ENCODE measurements around the gene SIRT3. TPM values are rescaled to one million over a fixed set of nuclear protein-coding genes. Genes with fewer than 3 reads are reported as not detected.

Gene SIRT3
- total and polyA plus RNA-seq, 2 donors (not counting 1 experiment from before 2014, with no cell fraction given), result 8.8 to 11.0 TPM

DNA sequence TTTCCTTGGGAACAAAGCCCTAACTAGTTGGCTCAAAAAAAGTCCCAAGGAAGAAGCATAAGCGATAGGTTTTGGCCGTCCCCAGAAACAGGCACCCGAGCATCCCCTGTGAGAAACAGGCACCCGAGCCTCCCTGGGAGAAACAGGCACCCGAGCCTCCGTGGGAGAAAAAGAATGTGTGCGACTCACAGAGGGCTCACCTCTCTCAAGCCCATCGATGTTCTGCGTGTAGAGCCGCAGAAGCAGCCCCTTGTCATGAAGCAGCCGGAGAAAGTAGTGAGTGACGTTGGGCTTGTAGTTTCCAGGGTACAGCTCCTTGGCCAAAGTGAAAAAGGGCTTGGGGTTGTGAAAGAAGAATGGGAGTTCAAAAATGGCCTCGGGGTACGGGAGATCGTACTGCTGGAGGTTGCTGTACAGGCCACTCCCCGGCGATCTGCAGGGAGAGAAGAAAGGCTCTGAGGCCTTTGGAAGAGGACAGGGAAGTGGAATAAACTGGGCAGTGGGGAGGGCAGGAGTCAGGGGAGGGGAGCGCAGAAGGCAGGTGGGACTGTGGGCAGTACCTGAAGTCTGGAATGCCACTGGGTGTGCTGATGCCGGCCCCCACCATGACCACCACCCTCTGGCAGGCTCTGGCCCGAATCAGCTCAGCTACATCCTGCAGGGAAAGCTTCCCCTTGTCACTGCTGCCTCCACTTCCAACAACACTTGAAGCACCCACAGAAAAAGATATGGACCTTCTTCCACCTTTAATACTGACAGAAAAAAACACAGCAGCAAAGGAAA, 3.2 kb downstream of the SIRT3 start:
- H3K27ac ChIP-seq (ENCODE audit: insufficient read depth, low read length), result no peak overlapping the region
- no peak overlapping the region for H3K4me3 ChIP-seq (replicated peaks in 1 of 4; ENCODE audit: control extremely low read depth in 1 of 4, insufficient read depth in 1 of 4, low read depth in 3 of 4, low read length in 4 of 4)
- H4K20me1 ChIP-seq (ENCODE audit: control insufficient read depth, extremely low read depth, insufficient read depth, low read length), result no peaks in the 10 kb centered on the region
- peaks cover 15% of the 10 kb centered on the region for H3K79me2 ChIP-seq (ENCODE audit: control insufficient read depth, insufficient read depth, low read length)
- H3K27me3 ChIP-seq (ENCODE audit: control insufficient read depth, insufficient read depth, low read length), result no peaks in the 10 kb centered on the region
- H2AFZ ChIP-seq (ENCODE audit: low read length), result no peak overlapping the region
- H3K4me1 ChIP-seq (ENCODE audit: control insufficient read depth, extremely low read depth, insufficient read depth, low read length), result peaks cover 5% of the 10 kb centered on the region
- TF ChIP-seq EZH2 (IDR thresholded peaks at IDR 0.05; ENCODE audit: low read length, missing control alignments), result no peak
- TF ChIP-seq, protein P1, sequence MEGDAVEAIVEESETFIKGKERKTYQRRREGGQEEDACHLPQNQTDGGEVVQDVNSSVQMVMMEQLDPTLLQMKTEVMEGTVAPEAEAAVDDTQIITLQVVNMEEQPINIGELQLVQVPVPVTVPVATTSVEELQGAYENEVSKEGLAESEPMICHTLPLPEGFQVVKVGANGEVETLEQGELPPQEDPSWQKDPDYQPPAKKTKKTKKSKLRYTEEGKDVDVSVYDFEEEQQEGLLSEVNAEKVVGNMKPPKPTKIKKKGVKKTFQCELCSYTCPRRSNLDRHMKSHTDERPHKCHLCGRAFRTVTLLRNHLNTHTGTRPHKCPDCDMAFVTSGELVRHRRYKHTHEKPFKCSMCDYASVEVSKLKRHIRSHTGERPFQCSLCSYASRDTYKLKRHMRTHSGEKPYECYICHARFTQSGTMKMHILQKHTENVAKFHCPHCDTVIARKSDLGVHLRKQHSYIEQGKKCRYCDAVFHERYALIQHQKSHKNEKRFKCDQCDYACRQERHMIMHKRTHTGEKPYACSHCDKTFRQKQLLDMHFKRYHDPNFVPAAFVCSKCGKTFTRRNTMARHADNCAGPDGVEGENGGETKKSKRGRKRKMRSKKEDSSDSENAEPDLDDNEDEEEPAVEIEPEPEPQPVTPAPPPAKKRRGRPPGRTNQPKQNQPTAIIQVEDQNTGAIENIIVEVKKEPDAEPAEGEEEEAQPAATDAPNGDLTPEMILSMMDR (conservative IDR thresholded peaks at IDR 0.05 in 1 of 2, IDR thresholded peaks at IDR 0.05 in 1 of 2; ENCODE audit: low read depth in 1 of 2, low read length in 2 of 2), result no peak
- DNase-seq (ENCODE audit: low read depth in 2 of 2), result no peak
- H3K4me2 ChIP-seq (ENCODE audit: extremely low read depth, insufficient read depth, low read length), result no peak overlapping the region
- H3K9me3 ChIP-seq (ENCODE audit: control insufficient read depth, insufficient read depth, low read depth, low read length), result no peaks in the 10 kb centered on the region
- H3K9ac ChIP-seq (ENCODE audit: insufficient read depth, low read length), result no peak overlapping the region
- H3K36me3 ChIP-seq (ENCODE audit: control insufficient read depth, insufficient read depth, low read length), result no peaks in the 10 kb centered on the region

DNA sequence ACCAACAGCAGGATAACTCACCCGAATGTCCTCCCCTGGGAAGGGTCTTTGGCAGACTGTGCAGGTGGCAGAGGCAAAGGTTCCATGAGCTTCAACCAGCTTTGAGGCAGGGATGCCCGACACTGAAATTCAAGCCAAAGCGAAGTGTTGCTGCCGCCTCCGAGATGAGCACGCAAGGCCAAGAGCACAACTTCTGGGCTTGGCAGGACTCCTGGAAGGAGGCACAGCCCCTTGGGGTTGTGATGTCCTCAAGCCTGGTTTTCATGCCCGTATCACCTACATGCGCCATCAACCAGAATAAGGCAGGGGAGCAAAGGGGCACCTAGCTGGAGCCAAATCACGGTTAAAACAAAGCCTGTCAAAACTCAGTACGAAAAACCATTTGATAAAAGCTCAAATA, 5.7 kb downstream of the SIRT3 start:
- no peak overlapping the region for H3K27ac ChIP-seq (ENCODE audit: insufficient read depth, low read length)
- H3K4me2 ChIP-seq (ENCODE audit: extremely low read depth, insufficient read depth, low read length), result no peak overlapping the region
- H3K79me2 ChIP-seq (ENCODE audit: control insufficient read depth, insufficient read depth, low read length), result no peaks in the 10 kb centered on the region
- H3K27me3 ChIP-seq (ENCODE audit: control insufficient read depth, insufficient read depth, low read length), result no peaks in the 10 kb centered on the region
- H3K4me1 ChIP-seq (ENCODE audit: control insufficient read depth, extremely low read depth, insufficient read depth, low read length), result peaks cover 2% of the 10 kb centered on the region
- H3K9me3 ChIP-seq (ENCODE audit: control insufficient read depth, insufficient read depth, low read depth, low read length), result no peaks in the 10 kb centered on the region
- H3K36me3 ChIP-seq (ENCODE audit: control insufficient read depth, insufficient read depth, low read length), result no peaks in the 10 kb centered on the region
- no peak for TF ChIP-seq EZH2 (IDR thresholded peaks at IDR 0.05; ENCODE audit: low read length, missing control alignments)
- TF ChIP-seq, protein P1 (conservative IDR thresholded peaks at IDR 0.05 in 1 of 2, IDR thresholded peaks at IDR 0.05 in 1 of 2; ENCODE audit: low read depth in 1 of 2, low read length in 2 of 2), result no peak
- no peak overlapping the region for H3K4me3 ChIP-seq (replicated peaks in 1 of 4; ENCODE audit: control extremely low read depth in 1 of 4, insufficient read depth in 1 of 4, low read depth in 3 of 4, low read length in 4 of 4)
- H2AFZ ChIP-seq (ENCODE audit: low read length), result no peak overlapping the region
- H3K9ac ChIP-seq (ENCODE audit: insufficient read depth, low read length), result no peak overlapping the region
- no peak for DNase-seq (ENCODE audit: low read depth in 2 of 2)
- no peaks in the 10 kb centered on the region for H4K20me1 ChIP-seq (ENCODE audit: control insufficient read depth, extremely low read depth, insufficient read depth, low read length)

DNA sequence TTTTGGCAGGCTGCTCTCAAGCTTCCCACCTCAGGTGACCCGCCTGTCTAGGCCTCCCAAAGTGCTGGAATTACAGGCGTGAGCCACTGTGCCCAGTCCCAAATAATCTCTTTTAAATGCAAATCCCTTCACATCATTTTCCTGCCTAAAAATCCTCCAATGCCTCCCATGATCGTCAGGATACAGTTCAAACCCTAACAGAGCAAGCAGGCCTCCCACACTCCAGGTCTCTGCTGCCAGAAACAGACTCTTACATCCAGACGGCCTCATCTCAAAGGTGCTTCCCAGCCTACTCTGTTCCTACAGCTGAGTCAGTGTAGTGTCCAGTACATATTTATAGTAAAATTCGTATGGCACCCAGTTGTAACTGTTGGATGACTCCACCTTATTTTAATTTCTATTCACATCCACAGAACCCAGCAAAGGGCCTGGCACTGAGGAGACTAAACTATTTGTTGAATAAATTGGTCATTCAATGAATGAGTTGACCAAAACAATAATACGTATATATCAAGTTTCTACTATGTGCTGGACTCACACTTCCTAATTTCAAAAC, 8.2 kb downstream of the SIRT3 start:
- peaks cover 5% of the 10 kb centered on the region for H3K4me1 ChIP-seq (ENCODE audit: control insufficient read depth, extremely low read depth, insufficient read depth, low read length)
- H3K4me2 ChIP-seq (ENCODE audit: extremely low read depth, insufficient read depth, low read length), result no peak overlapping the region
- H3K9me3 ChIP-seq (ENCODE audit: control insufficient read depth, insufficient read depth, low read depth, low read length), result no peaks in the 10 kb centered on the region
- no peaks in the 10 kb centered on the region for H4K20me1 ChIP-seq (ENCODE audit: control insufficient read depth, extremely low read depth, insufficient read depth, low read length)
- TF ChIP-seq, protein P1 (conservative IDR thresholded peaks at IDR 0.05 in 1 of 2, IDR thresholded peaks at IDR 0.05 in 1 of 2; ENCODE audit: low read depth in 1 of 2, low read length in 2 of 2), result no peak
- no peak for TF ChIP-seq EZH2 (IDR thresholded peaks at IDR 0.05; ENCODE audit: low read length, missing control alignments)
- H3K4me3 ChIP-seq (replicated peaks in 1 of 4; ENCODE audit: control extremely low read depth in 1 of 4, insufficient read depth in 1 of 4, low read depth in 3 of 4, low read length in 4 of 4), result no peak overlapping the region
- DNase-seq (ENCODE audit: low read depth in 2 of 2), result no peak
- no peak overlapping the region for H3K9ac ChIP-seq (ENCODE audit: insufficient read depth, low read length)
- no peaks in the 10 kb centered on the region for H3K27me3 ChIP-seq (ENCODE audit: control insufficient read depth, insufficient read depth, low read length)
- no peak overlapping the region for H2AFZ ChIP-seq (ENCODE audit: low read length)
- no peaks in the 10 kb centered on the region for H3K79me2 ChIP-seq (ENCODE audit: control insufficient read depth, insufficient read depth, low read length)
- H3K27ac ChIP-seq (ENCODE audit: insufficient read depth, low read length), result no peak overlapping the region
- no peaks in the 10 kb centered on the region for H3K36me3 ChIP-seq (ENCODE audit: control insufficient read depth, insufficient read depth, low read length)
